Measurements from ENCODE around the gene GBP3.

DNA sequence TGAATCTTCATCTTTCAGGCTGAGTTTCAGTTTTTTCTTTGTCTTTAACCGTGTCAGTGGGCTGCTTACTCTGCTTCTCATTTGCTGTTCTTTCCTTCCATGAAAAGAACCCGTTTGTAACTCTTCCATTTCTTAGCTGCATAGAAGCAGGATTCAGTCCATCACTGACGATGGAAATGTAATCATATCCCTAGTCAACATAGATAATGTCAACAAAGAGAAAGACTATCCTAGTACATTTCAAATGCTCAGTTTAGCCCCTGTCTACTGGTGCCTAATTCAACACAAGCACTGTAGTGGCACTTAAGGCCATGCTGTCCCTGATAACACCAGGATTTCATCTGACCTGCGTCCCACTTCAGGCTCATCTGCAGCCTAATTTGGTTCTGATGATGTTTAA lies 42.0 kb upstream of the GBP3 start:
- TF ChIP-seq, protein P1, sequence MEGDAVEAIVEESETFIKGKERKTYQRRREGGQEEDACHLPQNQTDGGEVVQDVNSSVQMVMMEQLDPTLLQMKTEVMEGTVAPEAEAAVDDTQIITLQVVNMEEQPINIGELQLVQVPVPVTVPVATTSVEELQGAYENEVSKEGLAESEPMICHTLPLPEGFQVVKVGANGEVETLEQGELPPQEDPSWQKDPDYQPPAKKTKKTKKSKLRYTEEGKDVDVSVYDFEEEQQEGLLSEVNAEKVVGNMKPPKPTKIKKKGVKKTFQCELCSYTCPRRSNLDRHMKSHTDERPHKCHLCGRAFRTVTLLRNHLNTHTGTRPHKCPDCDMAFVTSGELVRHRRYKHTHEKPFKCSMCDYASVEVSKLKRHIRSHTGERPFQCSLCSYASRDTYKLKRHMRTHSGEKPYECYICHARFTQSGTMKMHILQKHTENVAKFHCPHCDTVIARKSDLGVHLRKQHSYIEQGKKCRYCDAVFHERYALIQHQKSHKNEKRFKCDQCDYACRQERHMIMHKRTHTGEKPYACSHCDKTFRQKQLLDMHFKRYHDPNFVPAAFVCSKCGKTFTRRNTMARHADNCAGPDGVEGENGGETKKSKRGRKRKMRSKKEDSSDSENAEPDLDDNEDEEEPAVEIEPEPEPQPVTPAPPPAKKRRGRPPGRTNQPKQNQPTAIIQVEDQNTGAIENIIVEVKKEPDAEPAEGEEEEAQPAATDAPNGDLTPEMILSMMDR (conservative IDR thresholded peaks at IDR 0.05; ENCODE audit: low read depth, low read length): no peak
- no peak for TF ChIP-seq EZH2 (IDR thresholded peaks at IDR 0.05; ENCODE audit: borderline replicate concordance, low read depth, low read length, poor library complexity, severe bottlenecking)
